GM18511 (cell line): Measurements from ENCODE around the gene IDH3A.

Experiments used
- ATAC-seq: cut with Tn5 transposase; IDR thresholded peaks from one replicate; pipeline ENCODE4 v1.9.1; 2021; ENCODE audit warnings: mild to moderate bottlenecking, moderate library complexity; ENCODE audit not compliant: unreplicated experiment

Gene IDH3A

DNA sequence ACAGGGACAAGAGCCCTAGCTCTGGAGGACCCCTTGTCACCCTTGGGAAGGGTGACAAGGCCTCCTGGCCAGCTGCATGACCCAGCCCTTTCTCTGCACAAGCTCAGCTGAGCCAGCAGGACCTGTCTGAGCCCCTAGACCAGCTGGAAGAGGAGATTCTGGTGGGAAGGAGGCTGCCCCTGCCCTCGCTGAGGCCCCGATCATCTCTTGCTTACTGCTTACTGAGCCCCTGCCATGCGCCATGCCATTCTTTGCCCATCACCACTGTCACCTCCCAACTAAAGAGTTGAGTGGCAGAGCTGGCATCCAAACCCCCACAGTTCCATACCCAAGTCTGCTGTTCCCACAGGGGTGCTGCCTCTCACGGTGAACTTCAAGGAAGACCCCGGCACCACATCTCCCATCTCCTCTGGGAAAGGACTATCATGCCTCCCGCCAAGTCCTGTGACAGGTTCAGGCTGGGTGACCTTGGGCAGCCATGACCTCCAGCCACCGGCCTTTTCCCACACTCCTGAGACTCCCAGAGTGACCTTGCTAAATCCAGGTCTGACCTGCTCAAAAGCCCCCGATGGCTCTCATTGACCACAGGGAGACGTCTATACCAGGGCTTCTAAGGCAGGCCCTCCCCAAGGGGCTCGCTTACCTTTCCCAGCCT lies 51.2 kb downstream of the IDH3A start:
- no peak for ATAC-seq

DNA sequence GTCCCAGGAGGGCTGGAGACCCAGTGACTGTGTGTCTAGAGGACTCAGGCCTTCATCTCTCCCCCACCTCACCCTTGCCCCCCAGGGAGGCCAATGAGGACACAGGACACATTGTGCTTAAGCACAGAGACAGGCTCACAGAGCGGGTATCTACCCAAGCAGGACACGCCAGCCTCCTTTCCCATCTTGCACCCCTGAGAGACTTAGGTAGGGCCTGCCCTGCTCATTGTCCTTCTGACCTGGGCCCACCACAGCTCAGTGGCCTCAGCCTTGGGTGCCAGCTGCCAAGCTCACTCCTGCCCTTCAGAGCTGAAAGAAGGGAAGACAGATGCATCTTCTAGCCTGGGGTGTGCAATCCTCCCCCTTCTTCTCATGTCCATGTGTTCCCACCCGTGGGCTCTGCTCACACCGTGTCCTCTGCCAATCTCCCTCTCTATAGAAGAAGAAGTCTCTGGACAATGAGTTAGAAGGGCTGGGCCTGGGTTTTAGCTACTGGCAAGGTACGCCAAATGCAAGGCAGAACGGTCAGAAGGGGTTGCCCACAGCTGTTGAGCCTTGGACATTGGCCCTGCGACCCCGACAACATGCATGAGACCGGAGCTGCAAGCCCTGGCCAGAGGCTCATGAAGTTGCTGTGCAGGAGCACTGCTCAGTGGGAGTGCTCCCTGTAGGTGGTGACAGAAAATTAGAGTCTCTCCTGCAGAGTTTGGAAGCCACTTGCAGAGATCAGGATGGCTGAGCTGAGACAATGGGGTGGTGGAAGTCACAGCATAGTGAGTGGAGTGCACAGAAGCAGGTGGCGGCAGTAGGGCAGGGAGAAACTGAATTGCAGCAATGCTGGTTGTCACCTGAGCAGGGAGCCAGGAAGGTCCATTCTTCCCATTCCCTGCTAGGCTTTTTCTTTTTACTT lies 52.4 kb downstream of the IDH3A start:
- ATAC-seq = no peak

DNA sequence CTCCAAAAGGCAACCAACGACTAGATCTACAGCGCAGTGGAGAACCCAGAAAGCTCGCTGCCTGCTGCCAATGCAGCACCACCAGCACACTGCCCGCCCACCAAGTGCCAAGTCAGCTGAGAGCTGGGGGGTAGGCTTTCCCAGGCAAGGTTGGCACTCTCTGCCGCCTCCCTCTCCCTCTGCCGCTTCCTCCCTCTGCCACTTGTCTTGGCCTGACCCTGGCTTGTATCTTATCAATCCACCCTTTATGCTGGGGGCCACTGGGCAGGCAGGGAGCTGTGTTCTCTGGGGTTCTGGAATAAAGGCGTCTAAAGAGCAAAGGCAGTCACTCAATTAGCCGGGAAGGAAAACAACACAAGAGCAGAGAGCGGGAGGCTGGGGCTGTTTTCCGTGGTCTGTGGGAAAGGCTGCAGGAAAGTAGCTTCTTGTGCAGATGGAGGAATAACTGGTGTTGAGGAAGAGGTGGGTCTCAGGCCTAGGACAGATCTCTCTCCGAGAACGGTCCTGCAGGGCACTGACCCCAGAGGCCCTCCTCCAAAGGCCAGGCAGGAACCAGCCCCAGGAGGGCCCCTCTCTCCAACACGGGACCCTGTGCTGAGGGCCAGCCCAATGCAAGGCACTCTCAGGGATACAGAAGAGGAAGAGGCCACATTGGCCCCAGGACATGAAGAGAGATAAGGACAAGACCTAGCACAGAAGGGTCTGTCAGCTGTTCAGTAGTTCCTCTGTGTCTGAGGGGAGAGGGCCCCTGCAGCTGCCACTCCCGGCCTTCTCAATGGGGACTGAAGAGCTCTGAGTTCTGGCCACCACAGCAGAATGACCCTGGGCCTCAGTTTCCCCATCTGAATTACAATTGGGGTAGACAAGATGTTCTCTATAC lies 54.4 kb downstream of the IDH3A start:
- no peak for ATAC-seq

DNA sequence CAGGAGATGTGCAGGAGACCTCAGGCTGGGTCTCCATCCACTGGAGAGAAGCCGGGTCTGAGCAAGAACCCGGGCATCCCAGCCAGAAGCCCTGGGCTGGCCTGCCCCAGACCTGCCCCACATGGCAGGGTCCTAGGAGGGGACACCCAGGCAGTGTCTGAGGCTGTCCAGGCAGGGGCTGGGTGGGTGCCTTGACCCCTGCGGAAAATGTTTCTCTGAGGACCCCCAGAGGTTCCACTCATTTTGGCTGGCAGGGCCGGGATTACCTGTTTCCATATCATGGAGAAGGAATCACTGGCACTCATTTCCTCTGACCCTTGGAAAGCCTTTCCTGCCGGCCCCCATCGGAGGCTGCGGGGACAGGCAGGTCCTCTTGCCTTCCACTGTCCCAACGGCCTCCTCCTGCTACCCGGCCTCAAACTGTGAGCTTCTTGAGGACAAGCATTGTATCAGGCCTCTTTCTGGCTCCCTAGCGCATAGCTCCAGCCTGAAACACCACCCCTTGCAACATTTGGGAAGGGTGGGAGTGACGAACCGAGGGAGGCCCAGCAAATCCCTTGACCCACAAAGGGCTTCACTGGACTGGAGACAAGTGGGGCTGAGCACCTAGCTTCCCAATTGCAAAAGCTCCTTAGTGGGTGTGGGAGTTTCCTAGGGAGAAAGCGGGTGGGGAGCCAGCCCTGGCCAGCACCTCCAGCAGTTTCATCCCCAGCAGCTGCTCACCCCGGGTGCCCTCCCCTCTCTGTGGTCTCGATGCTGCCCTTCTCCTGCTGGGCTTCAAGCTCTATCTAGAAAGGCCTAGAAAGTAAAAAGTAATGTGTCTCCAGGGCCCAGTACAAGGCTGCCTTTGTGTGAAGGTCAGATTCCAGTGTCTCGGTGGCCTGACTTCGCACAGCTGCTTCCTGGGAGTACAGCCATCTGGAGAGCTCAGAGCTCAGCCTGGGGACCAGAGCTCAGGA lies 55.5 kb downstream of the IDH3A start:
- no peak for ATAC-seq

DNA sequence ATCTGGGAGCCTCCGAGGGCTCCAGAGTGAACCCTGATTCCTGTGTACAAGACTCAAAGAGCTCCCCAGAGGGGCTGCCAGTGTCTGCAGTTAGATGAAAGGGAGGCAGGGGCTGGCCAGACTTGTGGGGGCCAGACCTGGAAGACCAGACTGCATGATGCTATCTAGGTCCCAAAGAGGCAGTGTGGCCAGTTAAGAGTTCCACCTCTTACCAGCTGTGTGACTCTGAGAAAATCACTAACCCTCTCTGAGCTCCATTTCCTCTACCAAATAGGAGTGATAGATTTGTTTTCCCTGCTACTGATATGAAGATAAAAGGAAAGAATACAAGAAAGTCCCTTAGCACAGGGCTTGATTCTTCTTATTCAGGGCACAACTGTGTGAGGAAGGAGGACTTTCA lies 56.2 kb downstream of the IDH3A start:
- no peak for ATAC-seq

DNA sequence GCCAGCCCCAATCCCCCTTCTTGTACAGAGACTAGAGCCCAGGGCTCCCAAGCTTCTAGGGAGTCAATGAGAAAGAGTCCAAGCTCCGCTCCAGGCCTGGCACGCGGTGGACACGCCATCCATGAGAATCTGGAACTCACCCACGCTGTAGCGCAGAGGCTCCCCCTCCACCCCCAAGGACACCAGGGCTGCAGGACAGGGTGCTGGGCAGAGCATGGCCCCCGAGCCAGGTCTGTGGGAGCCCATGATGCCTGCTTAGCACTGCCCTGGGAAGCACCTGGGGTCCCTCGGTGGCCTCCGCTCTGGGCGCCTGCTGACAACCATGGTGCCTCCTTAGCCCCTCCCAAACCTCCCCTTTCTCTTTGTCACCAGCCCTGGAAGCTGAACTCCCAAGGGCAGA lies 56.7 kb downstream of the IDH3A start:
- no peak for ATAC-seq

- no peak for ATAC-seq
These were observed 57.4 kb downstream of the IDH3A start for GRCh38 chr15:78206326-78207109.

GRCh38 chr15:78207110-78207458 lies 57.9 kb downstream of the IDH3A start:
- no peak for ATAC-seq

DNA sequence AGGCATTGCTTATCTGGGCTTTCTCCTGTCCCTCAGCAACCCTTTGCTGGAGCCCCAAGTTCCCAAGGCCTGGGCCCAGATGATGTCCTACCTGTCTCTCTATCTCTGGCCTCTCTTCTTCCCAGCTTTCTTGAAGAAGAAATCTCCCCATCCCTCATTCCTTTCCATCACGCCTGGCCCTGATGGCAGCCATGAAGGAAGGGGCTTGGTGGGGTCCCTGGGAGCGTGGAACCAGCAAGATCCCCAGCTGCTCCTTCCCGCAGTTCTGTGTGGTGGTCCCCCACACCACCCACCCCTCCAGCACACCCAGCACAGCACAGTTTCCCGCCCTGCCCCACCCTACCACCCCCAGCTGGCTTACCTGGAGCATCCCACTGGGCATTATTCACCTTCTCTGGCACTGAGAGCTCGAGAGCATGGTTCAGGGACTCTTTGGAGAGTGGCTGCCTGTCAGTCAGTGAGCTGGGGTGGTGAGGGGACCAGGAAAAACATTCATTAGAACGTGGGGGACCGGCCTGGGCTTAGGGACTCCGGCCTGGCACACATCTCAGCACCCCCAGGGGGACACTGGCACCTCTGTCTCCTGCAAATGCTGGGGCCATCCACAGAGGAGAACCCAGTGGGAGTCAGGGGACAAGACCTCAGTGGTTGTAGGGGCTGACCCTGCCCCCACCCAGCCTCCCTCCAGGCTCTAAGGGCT lies 58.6 kb downstream of the IDH3A start:
- ATAC-seq = no peak

DNA sequence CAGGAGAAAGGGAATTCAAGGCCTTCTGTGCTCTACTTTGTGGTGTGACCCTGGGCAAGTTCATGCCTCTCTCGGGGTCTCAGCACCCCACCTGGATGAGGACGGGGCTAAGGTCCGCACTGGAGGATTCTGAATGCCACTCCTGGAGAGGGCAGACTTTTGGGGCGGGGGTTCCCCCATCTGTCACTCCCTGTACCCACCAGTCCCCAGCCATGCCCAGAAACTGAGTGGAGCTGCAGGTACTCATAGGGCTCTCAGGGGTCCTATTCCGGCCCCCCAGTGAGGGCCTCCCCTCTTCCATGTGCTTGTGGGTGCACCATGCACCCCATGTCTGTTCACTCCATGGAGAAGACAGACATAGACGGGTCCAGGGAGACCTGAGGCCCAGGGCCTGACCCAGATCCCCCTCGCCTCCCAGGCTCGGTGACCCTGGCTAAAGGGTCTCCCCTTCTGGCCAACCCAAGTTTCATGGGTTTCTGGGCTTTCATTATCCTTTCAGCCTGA lies 59.2 kb downstream of the IDH3A start:
- ATAC-seq = no peak

- no peak for ATAC-seq
These were observed 59.9 kb downstream of the IDH3A start for GRCh38 chr15:78208887-78209645.

GRCh38 chr15:78209646-78210348 lies 60.6 kb downstream of the IDH3A start:
- ATAC-seq = no peak

DNA sequence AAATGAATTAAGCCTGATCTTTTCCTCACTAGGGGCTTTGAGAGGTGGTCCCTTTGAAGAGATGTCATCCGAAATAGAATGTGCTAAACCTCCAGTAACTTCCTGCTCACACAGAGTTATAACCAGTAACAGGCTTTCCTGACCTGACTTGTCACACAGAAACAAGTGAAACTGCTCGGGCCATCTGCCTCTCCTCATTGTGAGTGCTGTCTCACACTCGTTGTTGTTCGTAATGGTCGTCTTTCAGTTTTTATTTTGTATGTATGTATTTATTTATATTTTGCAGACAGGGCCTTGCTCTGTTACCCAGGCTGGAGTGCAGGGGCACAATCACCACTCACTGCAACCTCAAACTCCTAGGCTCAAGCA lies 61.2 kb downstream of the IDH3A start:
- no peak for ATAC-seq

GRCh38 chr15:78211189-78211921 lies 62.2 kb downstream of the IDH3A start:
- no peak for ATAC-seq

DNA sequence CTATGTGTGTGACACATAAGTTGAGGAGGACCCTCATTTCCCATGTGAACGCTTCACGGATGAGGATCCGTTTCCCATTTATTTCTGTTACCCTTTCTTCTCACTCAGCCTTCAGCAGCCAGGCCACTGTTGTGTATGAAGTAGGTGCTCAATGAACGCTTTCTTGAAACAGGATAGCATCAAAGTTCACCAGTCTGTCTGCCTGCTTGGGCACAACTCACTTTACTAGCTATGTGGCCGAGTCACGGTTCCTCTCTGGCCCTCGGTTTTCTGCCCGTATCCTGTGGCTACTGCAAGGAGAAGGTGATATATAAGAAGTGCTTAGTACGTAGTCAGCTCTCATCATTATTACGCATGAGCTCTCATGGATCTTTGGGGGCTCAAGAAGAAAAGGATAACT lies 62.8 kb downstream of the IDH3A start:
- no peak for ATAC-seq

- ATAC-seq = no peak
These were observed 63.6 kb downstream of the IDH3A start for GRCh38 chr15:78212546-78213424.
